ENCODE data around the gene GPR68.
"Not testable (repeated sequence)": the region's sequence is repeated elsewhere in the genome, so short reads cannot be mapped to it uniquely, and the experiment has no call there.

Gene GPR68

GRCh38 chr14:91272341-91273272 lies 28.1 kb upstream of the GPR68 start:
- DNase-seq = no peak

- no peak for DNase-seq
These were observed 27.1 kb upstream of the GPR68 start for GRCh38 chr14:91271639-91272038.

- no peak for DNase-seq
These were observed 26.1 kb upstream of the GPR68 start for GRCh38 chr14:91270619-91271018.

- no peak for DNase-seq
These were observed 25.7 kb upstream of the GPR68 start for GRCh38 chr14:91270188-91270587.

GRCh38 chr14:91269076-91269991 lies 24.8 kb upstream of the GPR68 start:
- DNase-seq = no peak

GRCh38 chr14:91267965-91268437 lies 23.5 kb upstream of the GPR68 start:
- DNase-seq = no peak

- not testable (repeated sequence) for DNase-seq
These were observed 21.8 kb upstream of the GPR68 start for GRCh38 chr14:91266276-91266675.

- no peak for DNase-seq
These were observed 20.9 kb upstream of the GPR68 start for GRCh38 chr14:91265404-91265803.

GRCh38 chr14:91264151-91265150 lies 19.9 kb upstream of the GPR68 start:
- peak in 1 of 2 experiments; percentile 48 for DNase-seq

- no peak for DNase-seq
These were observed 18.8 kb upstream of the GPR68 start for GRCh38 chr14:91263329-91263728.

- DNase-seq = no peak
These were observed 17.6 kb upstream of the GPR68 start for GRCh38 chr14:91261986-91262549.

GRCh38 chr14:91261115-91261514 lies 16.6 kb upstream of the GPR68 start:
- no peak for DNase-seq

GRCh38 chr14:91258876-91259275 lies 14.4 kb upstream of the GPR68 start:
- no peak for DNase-seq

GRCh38 chr14:91258011-91258618 lies 13.6 kb upstream of the GPR68 start:
- DNase-seq = no peak

- no peak for DNase-seq
These were observed 13.0 kb upstream of the GPR68 start for GRCh38 chr14:91257328-91258010.

- no peak for DNase-seq
These were observed 12.2 kb upstream of the GPR68 start for GRCh38 chr14:91256661-91257060.

GRCh38 chr14:91255026-91255695 lies 10.7 kb upstream of the GPR68 start:
- DNase-seq = peak in 1 of 2 experiments; percentile 26

GRCh38 chr14:91254461-91254860 lies 10.0 kb upstream of the GPR68 start:
- DNase-seq = no peak

GRCh38 chr14:91253795-91254323 lies 9.4 kb upstream of the GPR68 start:
- DNase-seq = peak in 1 of 2 experiments; percentile 44

Data from NCI-H526 (cell line).